Activated CD8-positive, alpha-beta memory T cell treated with anti-CD3 and anti-CD28 coated beads for 48 hours (primary cell): ENCODE results near the gene CD70.
"Not testable (repeated sequence)": the region's sequence is repeated elsewhere in the genome, so short reads cannot be mapped to it uniquely, and the experiment has no call there.

ENCODE experiments used
- DNase-seq, 3 experiments: peaks; one replicate each; pipeline ENCODE4 v3.0.0-alpha.2; 2020; ENCODE audit warnings: low read depth in 2 of 3, low spot score in 2 of 3

Gene CD70

GRCh38 chr19:6598254-6598892, 7.4 kb upstream of the CD70 start:
- DNase-seq, result not testable (repeated sequence)

GRCh38 chr19:6597471-6598253, 6.7 kb upstream of the CD70 start:
- not testable (repeated sequence) for DNase-seq

GRCh38 chr19:6596621-6597020, 5.7 kb upstream of the CD70 start:
- no peak for DNase-seq

- no peak for DNase-seq
Measured at GRCh38 chr19:6593651-6594416, 2.9 kb upstream of the CD70 start.

GRCh38 chr19:6590258-6590826, 608 bp downstream of the CD70 start:
- DNase-seq, result peak in 1 of 3 experiments; percentile 23

- no peak for DNase-seq
Measured at GRCh38 chr19:6589711-6590257, 1.2 kb downstream of the CD70 start.

- no peak for DNase-seq
Measured at GRCh38 chr19:6588508-6589345, 2.2 kb downstream of the CD70 start.

GRCh38 chr19:6587998-6588507, 2.9 kb downstream of the CD70 start:
- DNase-seq, result no peak

- DNase-seq, result no peak
Measured at GRCh38 chr19:6587093-6587820, 3.7 kb downstream of the CD70 start.

- no peak for DNase-seq
Measured at GRCh38 chr19:6586726-6587092, 4.2 kb downstream of the CD70 start.

- no peak for DNase-seq
Measured at GRCh38 chr19:6586056-6586455, 4.9 kb downstream of the CD70 start.

- DNase-seq, result not testable (repeated sequence)
Measured at GRCh38 chr19:6582515-6583484, 8.2 kb downstream of the CD70 start.

GRCh38 chr19:6580313-6580712, 10.6 kb downstream of the CD70 start:
- no peak for DNase-seq

- no peak for DNase-seq
Measured at GRCh38 chr19:6579450-6580178, 11.3 kb downstream of the CD70 start.

GRCh38 chr19:6577476-6578125, 13.3 kb downstream of the CD70 start:
- no peak for DNase-seq

GRCh38 chr19:6576869-6577475, 14.0 kb downstream of the CD70 start:
- DNase-seq, result no peak

GRCh38 chr19:6573350-6573749, 17.6 kb downstream of the CD70 start:
- DNase-seq, result no peak
